Iris pigment epithelial cell (primary cell): ENCODE results near the gene BTBD9.

ENCODE experiments used
- DNase-seq: peaks from one replicate; pipeline ENCODE4 v3.0.0-alpha.2; 2011; ENCODE audit warnings: low read depth

Gene BTBD9

GRCh38 chr6:38341496-38341895 lies 298.2 kb downstream of the BTBD9 start:
- DNase-seq: no peak

- no peak for DNase-seq
Observed at GRCh38 chr6:38339914-38340313, 299.8 kb downstream of the BTBD9 start.

- DNase-seq: peak; percentile 78
Observed at GRCh38 chr6:38337819-38338465, 301.8 kb downstream of the BTBD9 start.

GRCh38 chr6:38336922-38337321 lies 302.8 kb downstream of the BTBD9 start:
- DNase-seq: no peak

- no peak for DNase-seq
Observed at GRCh38 chr6:38326837-38327236, 312.9 kb downstream of the BTBD9 start.

- DNase-seq: no peak
Observed at GRCh38 chr6:38323216-38323615, 316.5 kb downstream of the BTBD9 start.

- no peak for DNase-seq
Observed at GRCh38 chr6:38322138-38322537, 317.6 kb downstream of the BTBD9 start.

GRCh38 chr6:38320843-38321242 lies 318.9 kb downstream of the BTBD9 start:
- DNase-seq: no peak

- DNase-seq: no peak
Observed at GRCh38 chr6:38320358-38320757, 319.4 kb downstream of the BTBD9 start.

- peak; percentile 17 for DNase-seq
Observed at GRCh38 chr6:38319256-38320212, 320.2 kb downstream of the BTBD9 start.

GRCh38 chr6:38316099-38316868 lies 323.4 kb downstream of the BTBD9 start:
- DNase-seq: no peak

GRCh38 chr6:38311201-38311600 lies 328.5 kb downstream of the BTBD9 start:
- DNase-seq: no peak

- no peak for DNase-seq
Observed at GRCh38 chr6:38310061-38310460, 329.7 kb downstream of the BTBD9 start.

GRCh38 chr6:38307740-38308139 lies 332.0 kb downstream of the BTBD9 start:
- DNase-seq: peak; percentile 15

- no peak for DNase-seq
Observed at GRCh38 chr6:38306931-38307330, 332.8 kb downstream of the BTBD9 start.

GRCh38 chr6:38305995-38306681 lies 333.6 kb downstream of the BTBD9 start:
- no peak for DNase-seq

- DNase-seq: no peak
Observed at GRCh38 chr6:38302838-38303237, 336.9 kb downstream of the BTBD9 start.

- peak; percentile 48 for DNase-seq
Observed at GRCh38 chr6:38302081-38302480, 337.6 kb downstream of the BTBD9 start.

- DNase-seq: no peak
Observed at GRCh38 chr6:38290133-38290799, 349.5 kb downstream of the BTBD9 start.

GRCh38 chr6:38287487-38287886 lies 352.2 kb downstream of the BTBD9 start:
- DNase-seq: no peak

GRCh38 chr6:38284802-38285394 lies 354.8 kb downstream of the BTBD9 start:
- DNase-seq: no peak
